Measurements from ENCODE around the gene CRX.

DNA sequence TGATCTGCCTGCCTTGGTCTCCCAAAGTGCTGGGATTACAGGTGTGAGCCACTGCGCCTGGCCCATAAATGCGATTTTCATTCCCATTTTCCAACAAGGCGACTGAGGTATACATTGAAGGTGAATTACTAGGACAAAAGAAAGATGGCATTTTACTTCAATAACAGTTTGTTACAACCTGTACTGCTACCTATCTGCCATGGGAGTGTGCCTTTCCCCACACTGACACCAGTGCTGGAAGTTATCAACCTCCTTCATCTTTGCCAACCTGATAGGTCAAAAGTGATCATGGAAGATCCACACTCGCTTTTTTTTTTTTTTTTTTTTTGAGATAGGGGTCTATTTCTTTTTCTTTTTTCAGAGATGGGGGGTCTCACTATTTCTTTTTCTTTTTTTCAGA lies 11.0 kb downstream of the CRX start:
- TF ChIP-seq POLR2A (IDR thresholded peaks at IDR 0.05; ENCODE audit: low read length) (no peak), GATA1 (IDR thresholded peaks at IDR 0.05; ENCODE audit: low read depth, low read length) (no peak)

Data from erythroblast (primary cell).